Panc1 (cell line): ENCODE measurements around the gene SLC19A1. TPM values are rescaled to one million over a fixed set of nuclear protein-coding genes. Genes with fewer than 3 reads are reported as not detected.

Experiments
- ATAC-seq: fragments of 200-7000 bp; cut with Tn5 transposase; 2 replicates; pipeline ENCODE4 v1.9.1; 2020; ENCODE audit warnings: mild to moderate bottlenecking, moderate library complexity
- BruUV-seq: library from RNA; stranded (reverse); fragments of 400-500 nt; replicated peaks from 2 replicates; lab custom pipeline; 2021; lab: Mats Ljungman, UMichigan
- CTCF ChIA-PET: fragments of 300-600 bp; sonication (Branson Sonifier 250); formaldehyde crosslinking; loops from one replicate; lab custom pipeline; 2022; ENCODE audit warnings: antibody characterized with exemption; lab: Charles Lee
- POLR2A ChIA-PET: fragments of 300-600 bp; sonication (Branson Sonifier 250); formaldehyde crosslinking; loops from one replicate; lab custom pipeline; 2022; ENCODE audit warnings: antibody characterized with exemption; lab: Charles Lee
- DNase-seq: peaks from one replicate; pipeline ENCODE4 v3.0.0-alpha.2; 2010; ENCODE audit warnings: low read depth, low spot score
- H3K27ac ChIP-seq: 2 replicates; pipeline ENCODE4 v1.5.1; 2011; ENCODE audit warnings: mild to moderate bottlenecking, low read length, inconsistent platforms
- H3K27me3 ChIP-seq: fragments of 200-500 bp; sonication (Bioruptor generic); 2 replicates; pipeline ENCODE4 v1.6.0; 2014; ENCODE audit warnings: low read length, inconsistent platforms; ENCODE audit not compliant: control insufficient read depth, insufficient read depth
- H3K36me3 ChIP-seq: fragments of 200-500 bp; sonication (Bioruptor generic); 2 replicates; pipeline ENCODE4 v1.5.1; 2014; ENCODE audit warnings: inconsistent platforms, mild to moderate bottlenecking, low read length, moderate library complexity; ENCODE audit not compliant: control insufficient read depth, insufficient read depth
- H3K4me1 ChIP-seq: 2 replicates; pipeline ENCODE4 v1.5.1; 2011; ENCODE audit warnings: inconsistent platforms, mild to moderate bottlenecking, low read length, moderate library complexity; ENCODE audit not compliant: control insufficient read depth, insufficient read depth
- H3K4me3 ChIP-seq, 2 experiments: 2 replicates each; pipeline ENCODE4 v1.5.1; 2011 to 2012; ENCODE audit warnings: low read depth in 2 of 2, low read length in 2 of 2, mild to moderate bottlenecking in 2 of 2, inconsistent platforms in 1 of 2, moderate library complexity in 1 of 2
- H3K9me3 ChIP-seq: fragments of 200-500 bp; sonication (Bioruptor generic); 2 replicates; pipeline ENCODE4 v1.5.1; 2014; ENCODE audit warnings: low read depth, mild to moderate bottlenecking, inconsistent platforms, low read length, moderate library complexity; ENCODE audit not compliant: control insufficient read depth, insufficient read depth
- CTCF ChIP-seq: fragments of 450-650 bp; IDR thresholded peaks from 2 replicates; pipeline ENCODE4 v1.5.1; 2017; ENCODE audit warnings: mild to moderate bottlenecking
- POLR2AphosphoS5 ChIP-seq: IDR thresholded peaks from 2 replicates; pipeline ENCODE4 v1.6.1; 2012; ENCODE audit warnings: mild to moderate bottlenecking, low read depth, low read length, moderate library complexity
- SIN3A ChIP-seq: IDR thresholded peaks from 2 replicates; pipeline ENCODE4 v1.6.1; 2012; ENCODE audit warnings: low read depth, mild to moderate bottlenecking, low read length, moderate library complexity, borderline replicate concordance; ENCODE audit not compliant: insufficient read depth
- TCF7L2 ChIP-seq: IDR thresholded peaks from 2 replicates; pipeline ENCODE4 v1.6.1; 2011; ENCODE audit warnings: mild to moderate bottlenecking, low read depth, low read length, inconsistent platforms
- in situ Hi-C: cut with HindIII; loops from 2 replicates; pipeline ENCODE4 v1.10.0; 2016; ENCODE audit warnings: low sequenced_read_pairs, low pct_unique_long_range_greater_than_20kb
- intact Hi-C: fragments of 100-400 bp; cut with micrococcal nuclease; formaldehyde crosslinking; loops from one replicate; pipeline ENCODE4 v1.10.0; 2022; ENCODE audit not compliant: unreplicated experiment
- total RNA-seq: library from RNA; stranded (reverse); gene quantifications from one replicate; pipeline ENCODE4 v1.2.1, GENCODE V29; 2021; ENCODE audit not compliant: unreplicated experiment
- TF ChIP-seq, protein P1 (sequence below), 2 experiments: IDR thresholded peaks; 2 replicates each; pipeline ENCODE4 v1.6.1; 2011 to 2012; ENCODE audit warnings: low read depth in 2 of 2, control low read depth in 1 of 2, low read length in 1 of 2, mild to moderate bottlenecking in 1 of 2, moderate library complexity in 1 of 2; ENCODE audit not compliant: insufficient read depth in 1 of 2

SLC19A1 gene
- total RNA-seq, 1 experiment from 2014 or later = 24.5 TPM

DNA sequence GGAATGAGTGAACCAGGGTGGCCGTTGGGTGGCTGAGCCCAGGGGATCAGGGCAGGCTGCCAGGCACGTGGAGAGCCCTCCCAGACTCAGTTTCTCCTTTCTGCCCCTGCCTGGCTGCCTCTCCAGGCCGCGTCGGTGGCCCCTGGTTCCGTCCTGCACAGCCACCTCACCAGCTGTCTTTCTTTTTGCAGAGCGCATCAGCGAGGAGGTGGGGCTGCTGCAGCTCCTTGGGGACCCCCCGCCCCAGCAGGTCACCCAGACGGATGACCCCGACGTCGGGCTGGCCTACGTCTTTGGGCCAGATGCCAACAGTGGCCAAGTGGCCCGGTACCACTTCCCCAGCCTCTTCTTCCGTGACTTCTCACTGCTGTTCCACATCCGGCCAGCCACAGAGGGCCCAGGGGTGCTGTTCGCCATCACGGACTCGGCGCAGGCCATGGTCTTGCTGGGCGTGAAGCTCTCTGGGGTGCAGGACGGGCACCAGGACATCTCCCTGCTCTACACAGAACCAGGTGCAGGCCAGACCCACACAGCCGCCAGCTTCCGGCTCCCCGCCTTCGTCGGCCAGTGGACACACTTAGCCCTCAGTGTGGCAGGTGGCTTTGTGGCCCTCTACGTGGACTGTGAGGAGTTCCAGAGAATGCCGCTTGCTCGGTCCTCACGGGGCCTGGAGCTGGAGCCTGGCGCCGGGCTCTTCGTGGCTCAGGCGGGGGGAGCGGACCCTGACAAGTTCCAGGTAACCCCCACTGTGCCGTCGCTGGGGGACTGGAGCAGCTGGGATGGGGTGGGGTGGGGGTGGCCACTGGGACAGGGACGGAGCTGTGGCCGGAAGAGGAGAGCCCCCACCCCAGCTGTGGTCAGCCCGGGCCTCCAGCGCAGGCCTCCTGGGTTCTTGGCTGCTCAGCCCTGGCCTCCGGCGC, 73.9 kb downstream of the SLC19A1 start:
- DNase-seq = no peak
- H3K4me1 ChIP-seq = peaks cover 81% of the 10 kb centered on the region
- H3K27me3 ChIP-seq = no peaks in the 10 kb centered on the region
- H3K27ac ChIP-seq = peak overlapping the region; percentile 90
- ChIA-PET POLR2A (no interaction called here), CTCF (no interaction called here)
- no peak for ATAC-seq
- H3K4me3 ChIP-seq = no peak overlapping the region
- no peaks in the 10 kb centered on the region for H3K9me3 ChIP-seq
- in situ Hi-C loops (no loop called here), intact Hi-C loops (loop anchor here (10.0 kb wide), 1 partner anchor 54 kb away; no protein-coding TSS in a partner anchor)
- no peaks in the 10 kb centered on the region; the same call in 1 of the 2 replicates for H3K36me3 ChIP-seq
- no peak for TF ChIP-seq CTCF
- TF ChIP-seq, protein P1, sequence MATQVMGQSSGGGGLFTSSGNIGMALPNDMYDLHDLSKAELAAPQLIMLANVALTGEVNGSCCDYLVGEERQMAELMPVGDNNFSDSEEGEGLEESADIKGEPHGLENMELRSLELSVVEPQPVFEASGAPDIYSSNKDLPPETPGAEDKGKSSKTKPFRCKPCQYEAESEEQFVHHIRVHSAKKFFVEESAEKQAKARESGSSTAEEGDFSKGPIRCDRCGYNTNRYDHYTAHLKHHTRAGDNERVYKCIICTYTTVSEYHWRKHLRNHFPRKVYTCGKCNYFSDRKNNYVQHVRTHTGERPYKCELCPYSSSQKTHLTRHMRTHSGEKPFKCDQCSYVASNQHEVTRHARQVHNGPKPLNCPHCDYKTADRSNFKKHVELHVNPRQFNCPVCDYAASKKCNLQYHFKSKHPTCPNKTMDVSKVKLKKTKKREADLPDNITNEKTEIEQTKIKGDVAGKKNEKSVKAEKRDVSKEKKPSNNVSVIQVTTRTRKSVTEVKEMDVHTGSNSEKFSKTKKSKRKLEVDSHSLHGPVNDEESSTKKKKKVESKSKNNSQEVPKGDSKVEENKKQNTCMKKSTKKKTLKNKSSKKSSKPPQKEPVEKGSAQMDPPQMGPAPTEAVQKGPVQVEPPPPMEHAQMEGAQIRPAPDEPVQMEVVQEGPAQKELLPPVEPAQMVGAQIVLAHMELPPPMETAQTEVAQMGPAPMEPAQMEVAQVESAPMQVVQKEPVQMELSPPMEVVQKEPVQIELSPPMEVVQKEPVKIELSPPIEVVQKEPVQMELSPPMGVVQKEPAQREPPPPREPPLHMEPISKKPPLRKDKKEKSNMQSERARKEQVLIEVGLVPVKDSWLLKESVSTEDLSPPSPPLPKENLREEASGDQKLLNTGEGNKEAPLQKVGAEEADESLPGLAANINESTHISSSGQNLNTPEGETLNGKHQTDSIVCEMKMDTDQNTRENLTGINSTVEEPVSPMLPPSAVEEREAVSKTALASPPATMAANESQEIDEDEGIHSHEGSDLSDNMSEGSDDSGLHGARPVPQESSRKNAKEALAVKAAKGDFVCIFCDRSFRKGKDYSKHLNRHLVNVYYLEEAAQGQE (IDR thresholded peaks at IDR 0.05; ENCODE audit: insufficient read depth in 1 of 2, low read depth in 2 of 2, low read length in 1 of 2) = no peak
- TF ChIP-seq SIN3A = no peak
- BruUV-seq = no TSS peak

DNA sequence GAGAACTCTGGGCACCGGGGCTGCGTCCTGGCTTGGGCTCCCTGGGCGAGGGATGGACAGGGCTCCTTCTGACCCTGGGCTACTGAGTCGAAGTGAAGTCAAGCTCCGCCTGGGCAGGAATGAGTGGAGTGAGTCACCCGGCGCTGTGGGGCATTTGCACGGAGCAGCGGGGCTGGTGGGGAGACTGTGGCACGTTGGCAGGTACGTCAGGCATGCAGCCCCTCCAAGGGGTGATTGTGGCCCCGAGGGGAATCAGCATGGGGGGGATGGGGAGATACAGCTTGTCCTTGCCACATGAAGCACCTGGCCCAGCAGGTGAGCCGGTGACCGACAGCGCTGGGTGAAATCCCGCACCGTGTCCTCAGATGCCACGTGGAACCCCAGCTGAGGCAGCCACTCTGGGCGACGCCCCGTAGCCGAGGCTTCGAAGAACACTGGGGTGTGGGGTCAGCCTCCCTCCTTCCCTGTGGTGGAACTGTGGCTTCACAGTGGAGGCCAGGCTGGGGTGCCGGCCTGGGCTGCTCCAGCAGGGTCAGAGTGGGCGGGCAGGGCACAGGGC, 74.9 kb downstream of the SLC19A1 start:
- in situ Hi-C loops = no loop called here
- peak; percentile 56 for ATAC-seq
- no peaks in the 10 kb centered on the region; the same call in 1 of the 2 replicates for H3K36me3 ChIP-seq
- DNase-seq = no peak
- ChIA-PET CTCF (no interaction called here), POLR2A (no interaction called here)
- H3K27ac ChIP-seq = peak overlapping the region; percentile 90
- no TSS peak for BruUV-seq
- H3K27me3 ChIP-seq = no peaks in the 10 kb centered on the region
- TF ChIP-seq CTCF = no peak
- TF ChIP-seq, protein P1 (IDR thresholded peaks at IDR 0.05; ENCODE audit: insufficient read depth in 1 of 2, low read depth in 2 of 2, low read length in 1 of 2) = no peak
- no peak for TF ChIP-seq POLR2AphosphoS5
- TF ChIP-seq SIN3A = no peak
- TF ChIP-seq TCF7L2 = no peak
- H3K9me3 ChIP-seq = no peaks in the 10 kb centered on the region
- intact Hi-C loops = loop anchor here (10.0 kb wide), 1 partner anchor 52 kb away; no protein-coding TSS in a partner anchor
- H3K4me3 ChIP-seq = no peak overlapping the region
- H3K4me1 ChIP-seq = peaks cover 91% of the 10 kb centered on the region
